Measurements from ENCODE around the gene NGFR. TPM values are rescaled to one million over a fixed set of nuclear protein-coding genes. Genes with fewer than 3 reads are reported as not detected.

NGFR gene
- total RNA-seq, 2 donors from 2014 or later = 13.9 to 22.5 TPM

DNA sequence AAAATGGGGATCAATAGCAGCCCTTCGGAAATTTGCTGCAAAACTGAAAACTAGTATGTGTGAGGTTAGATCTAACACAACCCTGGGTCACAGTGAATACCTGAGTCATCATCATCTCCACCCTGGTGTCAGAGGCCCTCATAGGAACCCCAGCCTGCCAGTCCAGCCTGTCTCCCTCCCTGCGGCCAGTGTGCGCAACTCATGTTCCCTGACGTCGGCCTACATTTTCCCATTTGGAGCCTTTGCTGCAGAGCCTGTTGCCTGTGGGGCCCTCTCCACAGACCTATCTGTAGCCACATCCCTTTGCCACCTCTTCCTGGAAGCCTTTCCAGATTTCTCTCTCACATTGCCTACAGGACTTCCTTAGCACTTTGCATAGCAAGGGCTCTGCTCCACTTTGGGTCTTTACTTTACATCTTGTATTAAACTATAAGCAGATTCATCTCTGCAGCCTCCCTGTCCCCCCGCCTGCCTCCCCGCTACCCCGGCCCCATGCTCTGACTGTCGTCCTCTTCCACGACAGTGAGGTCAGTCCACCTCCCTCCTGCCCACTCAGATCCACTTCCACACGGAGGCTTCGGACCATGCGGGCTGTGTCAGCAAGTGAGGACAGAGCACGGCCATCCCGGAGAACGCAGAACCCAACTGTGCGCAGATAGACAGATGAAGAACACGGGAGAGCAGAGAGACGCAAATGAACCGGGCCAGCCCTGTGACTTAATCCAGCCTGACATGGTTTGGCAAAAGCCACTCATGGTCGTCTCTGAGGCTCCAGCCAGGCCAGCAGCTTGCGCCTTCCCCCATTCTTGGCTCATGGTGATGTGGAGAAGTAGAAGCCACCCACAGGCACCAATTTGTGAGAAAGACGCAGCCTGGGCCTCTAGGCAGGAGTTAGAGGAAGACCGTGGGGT, 31.0 kb downstream of the NGFR start:
- DNase-seq (ENCODE audit: low spot score) (no peak), ATAC-seq (ENCODE audit: insufficient number of reproducible peaks, low FRiP score, low read depth) (no peak)
- TF ChIP-seq, protein P1, sequence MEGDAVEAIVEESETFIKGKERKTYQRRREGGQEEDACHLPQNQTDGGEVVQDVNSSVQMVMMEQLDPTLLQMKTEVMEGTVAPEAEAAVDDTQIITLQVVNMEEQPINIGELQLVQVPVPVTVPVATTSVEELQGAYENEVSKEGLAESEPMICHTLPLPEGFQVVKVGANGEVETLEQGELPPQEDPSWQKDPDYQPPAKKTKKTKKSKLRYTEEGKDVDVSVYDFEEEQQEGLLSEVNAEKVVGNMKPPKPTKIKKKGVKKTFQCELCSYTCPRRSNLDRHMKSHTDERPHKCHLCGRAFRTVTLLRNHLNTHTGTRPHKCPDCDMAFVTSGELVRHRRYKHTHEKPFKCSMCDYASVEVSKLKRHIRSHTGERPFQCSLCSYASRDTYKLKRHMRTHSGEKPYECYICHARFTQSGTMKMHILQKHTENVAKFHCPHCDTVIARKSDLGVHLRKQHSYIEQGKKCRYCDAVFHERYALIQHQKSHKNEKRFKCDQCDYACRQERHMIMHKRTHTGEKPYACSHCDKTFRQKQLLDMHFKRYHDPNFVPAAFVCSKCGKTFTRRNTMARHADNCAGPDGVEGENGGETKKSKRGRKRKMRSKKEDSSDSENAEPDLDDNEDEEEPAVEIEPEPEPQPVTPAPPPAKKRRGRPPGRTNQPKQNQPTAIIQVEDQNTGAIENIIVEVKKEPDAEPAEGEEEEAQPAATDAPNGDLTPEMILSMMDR (IDR thresholded peaks at IDR 0.05) = no peak
- no peaks in the 10 kb centered on the region for H3K9me3 ChIP-seq
- H3K27me3 ChIP-seq (replicated peaks; ENCODE audit: insufficient read depth) = no peaks in the 10 kb centered on the region
- H3K4me1 ChIP-seq (ENCODE audit: control insufficient read depth in 1 of 2, low read depth in 2 of 2) = no peaks in the 10 kb centered on the region
- H3K27ac ChIP-seq = no peak overlapping the region
- H3K4me3 ChIP-seq = no peak overlapping the region
- no peaks in the 10 kb centered on the region for H3K36me3 ChIP-seq

DNA sequence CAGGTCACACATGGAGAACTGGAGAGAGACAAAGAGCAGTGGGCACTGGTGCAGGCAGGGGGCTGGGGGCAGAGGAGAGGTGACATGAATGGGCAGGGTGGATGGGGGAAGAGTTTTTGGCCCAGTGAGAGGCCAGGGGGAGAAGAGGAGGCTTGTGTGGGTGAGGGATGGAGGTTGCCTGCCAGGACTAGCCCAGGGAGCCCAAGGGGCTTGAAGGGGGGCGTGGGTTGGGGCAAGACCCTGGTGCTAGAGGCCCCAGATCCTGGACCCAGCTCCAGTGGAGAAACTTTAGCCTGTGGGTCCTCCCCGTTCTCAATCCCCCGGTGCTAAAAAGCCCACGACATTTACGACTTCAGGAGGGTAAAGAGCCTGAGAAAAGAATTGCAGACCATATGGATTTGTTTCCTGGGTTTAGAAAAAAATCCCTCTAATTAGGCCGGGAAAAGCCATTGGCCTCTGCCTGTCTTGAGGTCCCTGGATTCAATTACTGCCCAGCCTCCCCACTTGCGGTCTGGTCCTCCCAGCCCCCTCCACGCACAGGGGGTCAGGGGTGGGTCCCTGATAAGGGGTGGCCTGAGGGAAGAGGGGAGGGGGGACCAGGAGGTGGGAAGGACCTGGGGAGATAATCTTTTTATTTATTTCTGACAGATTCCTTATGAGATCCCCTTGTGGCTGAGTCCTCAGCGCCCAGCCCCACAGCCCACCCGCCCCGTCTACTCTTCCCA, 33.0 kb downstream of the NGFR start:
- Histone ChIP-seq H3K9me3 (no peaks in the 10 kb centered on the region), H3K36me3 (no peaks in the 10 kb centered on the region), H3K27me3 (replicated peaks; ENCODE audit: insufficient read depth) (no peaks in the 10 kb centered on the region), H3K4me3 (no peak overlapping the region), H3K4me1 (ENCODE audit: control insufficient read depth in 1 of 2, low read depth in 2 of 2) (no peaks in the 10 kb centered on the region), H3K27ac (no peak overlapping the region)
- TF ChIP-seq, protein P1 (IDR thresholded peaks at IDR 0.05) = no peak
- DNase-seq (ENCODE audit: low spot score) (no peak), ATAC-seq (ENCODE audit: insufficient number of reproducible peaks, low FRiP score, low read depth) (no peak)

DNA sequence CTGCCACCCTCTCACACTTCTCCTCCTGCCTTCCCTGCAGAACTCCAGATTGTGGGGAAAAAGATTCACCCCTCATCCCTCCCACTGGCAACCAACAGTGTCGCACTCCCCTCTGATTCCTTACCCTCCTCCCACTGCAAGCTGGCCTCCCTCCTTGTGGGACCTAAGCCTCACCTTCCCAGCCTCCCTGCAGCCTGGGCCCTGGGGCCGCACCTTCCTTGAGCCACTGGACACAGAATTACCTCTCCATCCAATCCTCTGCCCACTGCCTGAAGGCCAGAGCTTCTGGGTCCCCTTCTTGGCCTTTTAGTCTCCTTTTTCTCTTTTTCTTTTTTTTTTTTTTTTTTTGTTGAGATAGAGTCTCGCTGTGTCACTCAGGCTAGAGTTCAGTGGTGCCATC, 33.9 kb downstream of the NGFR start:
- no peaks in the 10 kb centered on the region for H3K9me3 ChIP-seq
- no peak for DNase-seq (ENCODE audit: low spot score)

DNA sequence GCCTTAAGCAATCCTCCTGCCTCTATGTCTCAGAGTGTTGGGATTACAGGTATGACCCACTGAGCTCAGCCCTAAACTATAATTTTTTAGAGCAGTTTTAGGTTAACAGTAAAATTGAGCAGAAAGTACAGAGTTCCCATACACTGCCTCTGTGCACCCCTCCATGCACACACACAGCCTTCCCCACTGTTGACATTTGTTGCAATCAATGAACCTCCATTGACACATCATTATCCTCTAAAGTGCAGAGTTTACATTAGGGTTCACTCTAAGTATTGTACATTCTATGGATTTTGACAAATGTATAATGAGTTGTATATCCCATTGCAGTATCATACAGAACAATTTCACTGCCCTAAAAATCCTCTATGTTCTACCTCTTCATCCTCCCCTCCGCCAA, 35.0 kb downstream of the NGFR start:
- H3K4me3 ChIP-seq = no peak overlapping the region
- H3K9me3 ChIP-seq = no peaks in the 10 kb centered on the region
- H3K27me3 ChIP-seq (replicated peaks; ENCODE audit: insufficient read depth) = peaks cover 4% of the 10 kb centered on the region
- no peak overlapping the region for H3K27ac ChIP-seq
- no peaks in the 10 kb centered on the region for H3K4me1 ChIP-seq (ENCODE audit: control insufficient read depth in 1 of 2, low read depth in 2 of 2)
- no peak for DNase-seq (ENCODE audit: low spot score)
- no peaks in the 10 kb centered on the region for H3K36me3 ChIP-seq
- ATAC-seq (ENCODE audit: insufficient number of reproducible peaks, low FRiP score, low read depth) = no peak
- TF ChIP-seq, protein P1 (IDR thresholded peaks at IDR 0.05) = no peak

More for the DNA sequence above, 33.9 kb downstream of the NGFR start:
- no peak overlapping the region for H3K27ac ChIP-seq
- H3K27me3 ChIP-seq (replicated peaks; ENCODE audit: insufficient read depth) = peaks cover 2% of the 10 kb centered on the region
- ATAC-seq (ENCODE audit: insufficient number of reproducible peaks, low FRiP score, low read depth) = no peak
- no peaks in the 10 kb centered on the region for H3K36me3 ChIP-seq
- H3K4me3 ChIP-seq = no peak overlapping the region
- no peaks in the 10 kb centered on the region for H3K4me1 ChIP-seq (ENCODE audit: control insufficient read depth in 1 of 2, low read depth in 2 of 2)
- TF ChIP-seq, protein P1 (IDR thresholded peaks at IDR 0.05) = no peak

DNA sequence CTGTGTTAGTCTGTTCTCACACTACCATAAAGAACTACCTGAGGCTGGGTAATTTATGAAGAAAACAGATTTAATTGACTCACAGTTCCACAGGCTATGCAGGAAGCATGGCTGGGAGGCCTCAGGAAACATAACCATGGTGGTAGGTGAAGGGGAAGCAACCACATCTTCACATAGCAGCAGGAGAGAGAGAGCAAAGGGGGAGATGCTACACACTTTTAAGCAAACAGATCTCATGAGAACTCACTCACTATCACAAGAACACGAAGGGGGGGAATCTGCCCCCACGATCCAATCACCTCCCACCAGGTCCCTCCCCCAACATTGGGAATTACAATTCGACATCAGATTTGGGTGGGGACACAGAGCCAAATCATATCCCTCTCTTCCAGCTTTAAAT, 48.8 kb downstream of the NGFR start:
- H3K36me3 ChIP-seq = no peaks in the 10 kb centered on the region
- H3K4me1 ChIP-seq (ENCODE audit: control insufficient read depth in 1 of 2, low read depth in 2 of 2) = peaks cover 0 to 14% of the 10 kb centered on the region in 2 donors
- TF ChIP-seq, protein P1 (IDR thresholded peaks at IDR 0.05) = no peak
- H3K27ac ChIP-seq = no peak overlapping the region
- DNase-seq (ENCODE audit: low spot score) (no peak), ATAC-seq (ENCODE audit: insufficient number of reproducible peaks, low FRiP score, low read depth) (no peak)
- H3K4me3 ChIP-seq = no peak overlapping the region
- no peaks in the 10 kb centered on the region for H3K9me3 ChIP-seq
- no peaks in the 10 kb centered on the region for H3K27me3 ChIP-seq (replicated peaks; ENCODE audit: insufficient read depth)

All from thoracic aorta (tissue), 2 donors.